ENCODE results near the gene GNAS.
A peak's percentile ranks its signal among the peaks of the same experiment; 100 is the strongest.
"Not testable (repeated sequence)": the region's sequence is repeated elsewhere in the genome, so short reads cannot be mapped to it uniquely, and the experiment has no call there.

Gene GNAS

DNA sequence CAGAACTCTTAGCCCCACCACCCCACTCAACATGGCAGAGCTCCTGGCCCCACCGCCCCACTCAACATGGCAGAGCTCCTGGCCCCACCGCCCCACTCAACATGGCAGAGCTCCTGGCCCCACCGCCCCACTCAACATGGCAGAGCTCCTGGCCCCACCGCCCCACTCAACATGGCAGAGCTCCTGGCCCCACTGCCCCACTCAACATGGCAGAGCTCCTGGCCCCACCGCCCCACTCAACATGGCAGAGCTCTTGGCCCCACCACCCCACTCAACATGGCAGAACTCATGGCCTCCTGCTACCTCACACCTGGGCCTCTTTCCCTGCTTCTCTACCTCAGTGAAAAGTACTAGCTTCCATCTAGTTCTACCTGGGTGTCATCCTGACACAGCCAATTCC, 23.7 kb upstream of the GNAS start:
- DNase-seq = not testable (repeated sequence)

DNA sequence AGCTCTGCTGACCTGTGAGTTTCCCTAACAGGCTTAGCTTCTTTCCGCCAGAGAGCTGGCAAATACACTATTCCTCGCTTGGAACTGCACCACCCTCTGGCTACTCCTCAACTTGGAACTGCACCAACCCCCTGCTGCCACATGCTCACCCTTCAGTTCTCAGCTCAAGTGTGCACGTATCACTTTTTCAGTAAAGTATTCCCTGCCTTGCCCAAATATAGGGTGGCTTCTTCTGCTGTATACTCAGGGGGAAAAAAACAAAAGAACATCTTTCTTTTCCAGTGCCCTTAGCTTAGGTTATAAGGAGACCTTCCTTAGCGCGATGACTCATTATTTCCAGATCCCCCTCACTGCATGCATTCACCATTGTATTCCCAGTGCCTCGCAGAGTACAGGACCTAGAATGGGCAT, 23.0 kb upstream of the GNAS start:
- no peak for DNase-seq

DNA sequence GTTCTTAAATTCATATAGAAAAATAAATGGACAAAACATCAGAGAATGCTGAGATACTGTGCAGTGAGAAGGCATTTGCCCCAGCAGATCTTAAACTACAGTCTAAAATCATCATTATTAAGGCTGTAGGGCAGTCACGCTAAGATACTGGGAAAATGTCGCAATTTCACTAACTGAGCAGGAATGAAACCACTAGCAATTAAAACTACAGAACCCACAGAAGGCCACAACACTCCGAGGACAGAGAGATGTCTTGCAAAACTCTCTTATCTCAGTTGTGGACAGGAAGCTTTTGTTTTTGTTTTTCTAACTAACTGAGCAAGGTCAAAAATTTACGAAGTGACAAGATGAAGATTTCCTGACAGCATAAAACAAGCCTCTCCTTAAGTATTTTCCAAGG, 20.1 kb upstream of the GNAS start:
- DNase-seq = no peak

DNA sequence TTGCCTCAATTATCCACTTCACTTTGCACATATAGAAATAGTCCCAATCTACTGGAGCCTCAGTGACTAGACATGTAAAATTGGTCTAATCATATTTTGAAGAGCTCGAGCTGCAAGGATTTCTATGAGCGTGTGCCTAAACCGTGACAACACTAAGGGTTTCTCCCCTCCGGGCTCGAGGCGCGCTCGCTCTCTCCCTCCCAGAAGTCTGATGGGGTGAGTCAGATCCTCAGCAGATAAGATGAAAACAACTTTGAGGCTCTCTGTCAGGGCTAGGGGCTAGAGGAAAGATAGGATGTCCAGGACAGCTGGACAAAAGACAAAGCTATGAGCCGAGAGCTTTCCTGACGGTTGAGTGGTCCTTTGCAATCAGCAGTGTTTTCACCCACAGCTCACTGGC, 18.6 kb upstream of the GNAS start:
- DNase-seq = no peak

DNA sequence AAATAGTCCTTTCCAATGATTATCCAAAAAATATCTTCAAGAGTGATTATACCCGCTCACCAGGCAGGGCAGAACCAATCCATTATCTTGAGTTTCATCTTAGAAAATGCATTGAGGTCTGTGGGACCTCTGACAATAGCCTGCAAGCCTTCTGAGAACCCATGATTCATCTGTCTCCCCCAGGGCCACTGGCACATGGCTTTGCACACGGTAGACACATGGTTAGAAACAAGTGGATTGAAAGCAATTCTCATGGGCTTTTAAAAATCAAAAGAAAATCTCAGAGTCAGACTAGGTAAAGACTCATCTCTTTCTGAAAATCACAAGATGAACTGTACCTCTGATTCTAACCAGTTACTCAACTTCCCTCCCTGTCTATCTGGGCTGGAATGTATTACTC, 17.3 kb upstream of the GNAS start:
- DNase-seq = no peak

DNA sequence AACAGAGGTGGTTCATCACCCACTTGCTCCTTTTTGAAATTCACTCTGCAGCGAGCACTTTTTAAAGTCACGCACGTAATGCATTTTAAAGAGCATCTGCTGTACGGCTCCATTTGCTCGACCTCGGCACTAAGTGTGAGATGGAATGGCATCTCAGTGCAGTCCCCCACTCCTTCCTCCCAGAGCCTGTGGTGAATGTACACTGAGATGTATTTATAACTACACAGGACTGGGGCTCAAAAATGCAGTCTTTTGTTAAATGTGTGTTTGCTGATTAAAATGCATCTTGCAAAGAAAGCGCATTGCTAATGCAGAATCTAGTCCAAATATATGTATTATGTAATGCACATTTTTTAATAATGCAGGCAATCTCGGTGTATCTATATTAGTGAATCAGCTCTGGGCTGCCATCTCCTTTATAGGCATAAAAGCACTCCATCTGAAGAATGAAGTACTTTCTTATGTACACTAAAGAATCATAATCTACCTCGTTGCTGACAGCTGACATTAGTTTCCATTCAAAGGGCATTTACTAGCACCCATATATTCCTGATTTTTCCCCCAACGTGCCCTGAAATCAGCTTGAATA, 15.8 kb upstream of the GNAS start:
- DNase-seq = no peak

DNA sequence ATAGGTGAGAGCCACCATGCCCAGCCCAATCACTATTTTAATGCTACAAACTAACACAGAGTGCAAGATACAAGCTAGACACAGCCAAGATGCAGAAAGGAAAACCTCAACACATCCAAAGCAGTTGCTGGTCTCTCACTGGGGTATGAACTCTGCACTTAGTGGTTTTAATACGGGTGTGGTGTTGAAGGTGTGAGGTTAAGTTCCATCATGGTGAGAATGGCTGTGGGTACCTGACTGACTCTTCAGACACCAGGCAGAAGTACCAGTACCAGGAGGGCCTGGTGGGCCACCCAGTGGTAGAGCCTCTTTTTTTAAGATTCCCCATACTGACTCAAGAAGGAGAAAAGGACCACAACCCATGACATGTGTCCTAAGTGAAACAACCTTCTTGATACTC, 14.8 kb upstream of the GNAS start:
- no peak for DNase-seq

DNA sequence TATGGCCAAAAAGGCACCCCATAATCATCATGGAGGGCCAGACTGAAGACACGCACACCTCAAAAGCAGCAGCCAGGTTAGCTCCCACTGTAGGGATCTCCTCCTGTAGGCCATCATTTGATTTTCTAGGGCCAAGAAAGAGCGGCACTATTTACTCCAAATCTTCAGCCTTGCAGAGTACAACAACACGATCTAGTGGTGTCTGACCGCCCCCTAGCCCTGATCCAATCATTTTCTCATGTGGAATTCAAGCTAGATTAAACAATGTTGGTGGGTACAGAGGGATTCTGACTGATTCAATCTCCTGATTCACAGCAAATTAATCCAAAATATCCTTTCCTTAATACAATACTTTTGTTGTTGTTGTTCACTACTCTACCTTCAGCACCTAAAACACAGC, 14.3 kb upstream of the GNAS start:
- no peak for DNase-seq

DNA sequence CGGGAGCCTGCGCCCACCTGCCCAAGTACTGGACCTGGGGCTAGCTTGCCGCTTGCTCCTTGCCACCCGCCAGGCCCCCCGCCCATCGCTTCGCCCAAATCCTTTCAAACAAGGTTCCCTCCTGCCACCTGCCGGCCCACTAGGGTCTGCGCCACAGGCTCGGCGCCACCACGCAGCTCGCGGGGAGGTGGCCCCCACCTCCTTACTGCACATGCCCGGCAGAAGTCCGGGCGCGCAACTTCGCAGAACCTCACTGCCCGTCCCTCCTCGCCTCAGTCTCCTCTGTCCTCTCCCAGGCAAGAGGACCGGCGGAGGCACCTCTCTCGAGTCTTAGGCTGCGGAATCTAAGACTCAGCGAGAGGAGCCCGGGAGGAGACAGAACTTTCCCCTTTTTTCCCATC, 13.0 kb upstream of the GNAS start:
- DNase-seq = peak; percentile 13

DNA sequence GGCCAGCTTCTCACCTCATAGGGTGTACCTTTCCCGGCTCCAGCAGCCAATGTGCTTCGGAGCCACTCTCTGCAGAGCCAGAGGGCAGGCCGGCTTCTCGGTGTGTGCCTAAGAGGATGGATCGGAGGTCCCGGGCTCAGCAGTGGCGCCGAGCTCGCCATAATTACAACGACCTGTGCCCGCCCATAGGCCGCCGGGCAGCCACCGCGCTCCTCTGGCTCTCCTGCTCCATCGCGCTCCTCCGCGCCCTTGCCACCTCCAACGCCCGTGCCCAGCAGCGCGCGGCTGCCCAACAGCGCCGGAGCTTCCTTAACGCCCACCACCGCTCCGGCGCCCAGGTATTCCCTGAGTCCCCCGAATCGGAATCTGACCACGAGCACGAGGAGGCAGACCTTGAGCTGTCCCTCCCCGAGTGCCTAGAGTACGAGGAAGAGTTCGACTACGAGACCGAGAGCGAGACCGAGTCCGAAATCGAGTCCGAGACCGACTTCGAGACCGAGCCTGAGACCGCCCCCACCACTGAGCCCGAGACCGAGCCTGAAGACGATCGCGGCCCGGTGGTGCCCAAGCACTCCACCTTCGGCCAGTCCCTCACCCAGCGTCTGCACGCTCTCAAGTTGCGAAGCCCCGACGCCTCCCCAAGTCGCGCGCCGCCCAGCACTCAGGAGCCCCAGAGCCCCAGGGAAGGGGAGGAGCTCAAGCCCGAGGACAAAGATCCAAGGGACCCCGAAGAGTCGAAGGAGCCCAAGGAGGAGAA, 12.3 kb upstream of the GNAS start:
- no peak for DNase-seq

DNA sequence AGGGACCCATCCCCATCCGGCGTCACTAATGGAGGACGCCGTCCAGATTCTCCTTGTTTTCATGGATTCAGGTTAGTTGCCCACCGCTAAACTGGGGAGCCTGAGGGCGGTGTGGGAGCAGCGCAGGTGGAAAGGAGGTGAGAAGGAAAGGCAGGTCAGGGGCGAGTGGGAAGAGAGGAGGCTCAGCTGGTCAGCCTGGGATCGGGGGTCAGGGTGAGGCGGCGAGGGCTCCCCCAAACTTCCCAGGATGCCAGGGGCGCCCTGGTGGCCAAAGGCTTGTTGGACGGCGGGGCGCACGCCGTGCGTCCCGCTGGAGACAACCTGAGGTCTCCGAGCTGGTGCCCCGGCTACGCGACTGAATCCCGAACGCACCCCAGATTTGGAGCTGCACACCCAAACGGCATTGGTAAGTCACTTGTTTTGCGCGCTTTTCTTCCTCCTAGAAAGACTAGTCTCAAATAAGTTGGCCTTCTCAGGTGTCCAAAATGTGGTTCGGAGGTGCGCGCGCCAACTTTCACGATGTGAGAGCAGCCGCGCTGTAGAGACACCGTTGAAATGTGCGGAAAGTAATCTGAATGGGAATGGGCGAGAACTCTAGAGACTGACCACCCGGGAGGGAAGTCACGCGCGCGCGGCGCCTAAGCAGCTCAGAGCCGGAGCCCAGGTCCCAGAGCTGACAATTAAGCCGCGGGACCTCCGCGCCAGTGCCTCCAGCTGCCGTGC, 11.5 kb upstream of the GNAS start:
- DNase-seq = no peak

DNA sequence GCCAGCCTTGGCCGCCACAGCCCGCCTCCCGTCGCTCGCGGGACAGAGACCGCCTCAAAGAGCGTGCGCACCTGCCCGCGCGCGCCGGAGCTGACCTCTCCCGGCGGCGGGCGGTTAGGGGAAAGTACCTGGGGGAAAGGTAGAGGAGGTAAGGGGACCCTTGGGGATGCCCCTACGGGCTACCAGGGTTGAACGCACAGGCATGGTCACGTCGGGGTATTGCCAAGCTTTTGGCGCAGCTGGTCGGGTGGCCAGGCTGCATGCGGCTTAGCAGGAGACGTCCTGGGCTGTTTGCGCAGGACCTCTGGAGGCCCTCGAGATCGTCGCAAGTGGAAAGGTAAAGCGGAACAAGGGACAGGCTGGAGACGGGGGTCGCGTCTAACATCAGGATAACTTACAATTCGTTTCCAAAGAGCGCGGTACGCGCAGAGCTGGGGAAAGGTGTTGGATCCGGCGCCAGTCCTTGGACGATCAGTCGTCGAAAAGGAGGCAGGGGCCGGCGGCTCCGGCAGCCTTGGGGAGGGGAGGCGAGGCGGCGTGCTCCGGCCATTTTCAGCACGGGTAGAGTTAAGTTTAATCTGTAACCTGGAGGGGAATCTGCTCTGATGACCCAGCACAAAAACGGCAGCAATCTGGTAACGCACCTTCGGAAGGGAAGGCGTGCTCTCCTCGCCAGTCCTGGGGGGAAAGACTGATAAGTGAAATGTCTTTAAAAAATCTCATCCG, 10.8 kb upstream of the GNAS start:
- DNase-seq = no peak

DNA sequence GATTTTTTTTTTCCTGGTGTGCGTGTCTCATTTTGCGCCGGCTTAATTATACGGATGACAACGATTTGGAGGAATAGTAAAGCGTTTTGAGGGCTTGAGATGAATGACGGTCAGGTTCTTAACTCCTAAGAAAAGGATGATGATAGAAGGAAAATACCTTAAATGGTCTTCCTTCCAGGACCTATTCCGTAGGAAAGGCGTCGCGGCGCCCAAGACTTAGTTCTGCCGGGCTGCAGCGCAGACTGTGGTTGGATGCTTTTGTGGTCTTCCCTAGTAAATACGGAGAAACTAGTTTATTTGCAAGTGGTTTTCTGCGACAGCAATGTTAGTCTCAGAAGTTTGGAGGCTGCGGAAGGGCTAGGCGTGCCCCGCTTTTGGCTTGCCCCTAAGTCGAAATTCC, 10.2 kb upstream of the GNAS start:
- DNase-seq = no peak

DNA sequence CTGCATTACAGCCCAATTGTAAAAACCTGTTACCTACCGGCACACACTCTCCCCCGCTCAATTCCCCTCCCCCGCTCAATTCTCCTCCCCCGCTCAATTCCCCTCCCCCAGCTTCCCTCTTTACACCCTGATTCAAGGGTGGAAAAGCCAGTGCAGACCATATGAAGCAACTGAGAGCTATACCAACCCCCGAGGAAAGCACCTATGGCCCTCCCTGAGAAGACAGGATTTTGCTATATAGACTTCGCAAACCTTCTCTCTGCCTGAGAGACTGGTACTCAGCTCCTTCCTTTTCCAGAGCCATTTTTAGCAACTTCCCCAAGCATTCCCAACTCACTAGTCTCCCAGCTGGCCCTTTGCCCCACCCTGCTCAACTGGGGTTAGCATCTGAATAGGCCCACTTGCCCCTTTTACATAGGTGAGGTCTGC, 9.4 kb upstream of the GNAS start:
- no peak for DNase-seq

DNA sequence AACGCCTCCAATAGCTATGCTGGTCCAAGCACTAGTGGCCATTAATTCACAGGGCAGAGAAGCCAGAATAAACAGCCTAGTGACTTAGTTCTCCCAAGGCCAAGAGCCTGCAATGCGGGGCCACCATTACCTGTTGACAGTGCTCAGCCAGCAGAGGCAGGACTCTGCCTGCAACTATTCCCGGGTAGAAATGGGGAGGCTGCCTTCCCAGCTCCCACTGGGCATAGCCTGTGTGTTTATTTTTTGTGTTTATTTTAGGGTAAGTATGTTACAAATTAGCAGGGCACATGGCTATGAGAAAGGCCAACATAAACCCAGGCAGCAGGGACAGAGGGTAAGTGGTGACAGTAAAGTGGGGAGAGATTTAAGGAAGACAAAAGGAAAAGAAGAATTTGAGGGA, 6.8 kb upstream of the GNAS start:
- no peak for DNase-seq

DNA sequence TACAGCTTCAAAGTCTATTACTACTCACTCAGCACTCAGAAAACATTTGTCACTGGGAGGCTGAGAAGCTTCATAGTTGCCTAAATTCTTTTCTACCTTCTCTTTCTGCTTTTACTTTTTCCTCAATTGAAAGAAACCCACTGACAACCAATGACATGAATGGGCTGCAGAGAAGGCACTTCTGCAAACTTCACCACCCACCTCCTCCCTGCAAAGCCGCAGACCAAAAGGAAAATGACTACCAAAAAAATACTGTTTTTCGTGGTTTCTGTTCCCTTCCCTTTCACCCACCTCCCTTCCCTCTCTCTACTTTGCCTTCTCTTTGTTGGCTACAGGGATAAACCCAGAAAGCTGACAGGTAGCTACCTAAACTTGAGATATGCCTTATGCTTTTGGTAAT, 5.1 kb upstream of the GNAS start:
- DNase-seq = no peak

DNA sequence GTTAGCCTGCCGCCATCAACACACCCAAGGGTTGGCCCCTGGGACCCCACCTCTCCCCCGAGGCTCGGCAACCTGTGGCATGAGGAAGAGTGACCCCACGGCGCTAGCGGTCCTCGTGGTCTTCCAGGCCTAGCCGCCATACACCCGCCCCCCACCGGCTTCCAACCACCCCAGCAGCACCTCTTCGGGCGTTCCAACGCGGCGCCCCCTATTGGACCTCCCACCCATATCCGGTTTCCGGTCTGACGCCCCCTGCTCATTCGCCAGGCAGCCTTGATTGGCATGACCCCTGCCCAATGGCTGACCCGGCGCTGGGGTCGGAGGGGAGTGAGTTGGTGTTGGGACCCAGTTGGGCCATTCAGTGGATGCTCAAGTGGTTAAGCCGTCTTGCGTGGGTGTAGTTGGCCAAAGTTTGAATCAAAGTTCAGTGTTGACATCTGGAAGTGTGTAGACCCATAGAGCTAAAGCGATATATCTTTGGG, 1.8 kb upstream of the GNAS start, which contains the start of gene GNAS-AS1:
TSS of gene GNAS-AS1 (minus strand) at position 210 of the 482 bp plus-strand sequence.
- DNase-seq = peak; percentile 61

DNA sequence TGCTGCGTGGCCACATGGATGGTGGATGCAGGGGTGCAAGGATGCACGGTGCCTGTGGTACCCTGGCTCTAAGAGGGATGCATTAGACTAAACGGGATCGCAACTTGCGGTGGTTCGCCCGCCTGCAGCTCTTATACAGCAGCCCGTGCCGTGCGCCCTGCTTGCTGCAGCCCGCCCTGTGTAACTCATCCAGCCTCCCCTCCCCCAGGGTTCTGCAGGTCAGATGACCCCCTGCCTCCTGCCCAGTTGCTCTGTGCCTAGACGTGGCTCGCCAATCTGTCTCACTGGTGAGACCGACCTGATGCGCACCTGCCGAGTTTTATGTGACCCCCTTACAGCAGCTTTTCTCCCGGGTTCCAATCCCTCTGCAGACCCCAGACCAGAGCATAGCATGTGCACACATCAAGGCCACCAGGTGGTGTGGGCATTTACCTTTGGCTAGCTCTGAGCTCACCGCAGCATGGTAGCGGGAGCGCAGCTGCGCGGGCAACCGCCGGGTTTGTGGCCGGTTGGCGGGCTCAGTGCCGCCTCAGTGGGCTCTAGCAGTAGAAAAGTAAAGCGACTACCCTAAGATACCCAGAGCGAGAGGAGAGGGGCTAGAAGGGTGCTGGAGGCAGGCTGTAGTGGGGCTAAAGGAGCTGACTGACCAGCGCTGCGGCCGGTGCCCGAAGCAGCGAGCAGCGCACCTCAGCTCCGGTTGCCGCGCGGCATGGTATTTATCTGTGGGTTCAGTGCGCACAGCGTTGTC, 1.1 kb upstream of the GNAS start:
- no peak for DNase-seq

DNA sequence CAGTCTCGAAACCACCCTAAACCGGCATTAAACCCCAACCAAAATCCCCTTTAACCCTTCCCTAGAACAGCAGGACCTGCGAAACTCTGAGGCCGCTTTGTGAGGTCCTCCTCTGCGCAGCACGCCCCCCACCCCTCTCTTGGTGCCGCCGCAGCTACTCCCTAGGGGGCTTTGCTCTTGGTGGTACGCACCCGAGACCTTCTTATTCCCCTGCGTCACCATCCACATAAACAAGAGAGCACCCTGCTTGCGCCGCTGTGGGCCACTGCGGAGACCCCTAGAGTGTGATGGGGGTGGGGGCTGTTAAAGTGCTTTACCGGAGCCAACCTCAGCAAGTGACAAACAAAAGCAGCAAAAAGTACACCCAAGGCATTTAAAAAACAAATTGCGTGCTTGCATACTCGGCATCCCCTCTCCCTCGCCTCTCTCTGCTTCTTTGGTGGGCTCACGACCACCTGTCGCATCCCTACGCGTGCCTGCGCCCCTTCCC, 502 bp upstream of the GNAS start:
- no peak for DNase-seq

DNA sequence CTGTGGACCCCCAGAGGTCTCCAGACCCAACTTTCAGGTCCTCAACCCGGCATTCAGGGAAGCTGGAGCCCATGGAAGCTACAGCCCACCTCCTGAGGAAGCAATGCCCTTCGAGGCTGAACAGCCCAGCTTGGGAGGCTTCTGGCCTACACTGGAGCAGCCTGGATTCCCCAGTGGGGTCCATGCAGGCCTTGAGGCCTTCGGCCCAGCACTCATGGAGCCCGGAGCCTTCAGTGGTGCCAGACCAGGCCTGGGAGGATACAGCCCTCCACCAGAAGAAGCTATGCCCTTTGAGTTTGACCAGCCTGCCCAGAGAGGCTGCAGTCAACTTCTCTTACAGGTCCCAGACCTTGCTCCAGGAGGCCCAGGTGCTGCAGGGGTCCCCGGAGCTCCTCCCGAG, 950 bp downstream of the GNAS start:
- DNase-seq = no peak

DNA sequence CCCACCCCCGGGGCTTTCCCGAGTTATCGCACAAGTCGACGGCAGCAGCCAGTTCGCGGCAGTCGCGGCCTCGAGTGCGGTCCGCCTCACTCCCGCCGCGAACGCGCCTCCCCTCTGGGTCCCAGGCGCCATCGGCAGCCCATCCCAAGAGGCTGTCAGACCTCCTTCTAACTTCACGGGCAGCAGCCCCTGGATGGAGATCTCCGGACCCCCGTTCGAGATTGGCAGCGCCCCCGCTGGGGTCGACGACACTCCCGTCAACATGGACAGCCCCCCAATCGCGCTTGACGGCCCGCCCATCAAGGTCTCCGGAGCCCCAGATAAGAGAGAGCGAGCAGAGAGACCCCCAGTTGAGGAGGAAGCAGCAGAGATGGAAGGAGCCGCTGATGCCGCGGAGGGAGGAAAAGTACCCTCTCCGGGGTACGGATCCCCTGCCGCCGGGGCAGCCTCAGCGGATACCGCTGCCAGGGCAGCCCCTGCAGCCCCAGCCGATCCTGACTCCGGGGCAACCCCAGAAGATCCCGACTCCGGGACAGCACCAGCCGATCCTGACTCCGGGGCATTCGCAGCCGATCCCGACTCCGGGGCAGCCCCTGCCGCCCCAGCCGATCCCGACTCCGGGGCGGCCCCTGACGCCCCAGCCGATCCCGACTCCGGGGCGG, 1.6 kb downstream of the GNAS start:
- DNase-seq = no peak
